Measurements from ENCODE around the gene CLDN14.
"Not testable (repeated sequence)": the region's sequence is repeated elsewhere in the genome, so short reads cannot be mapped to it uniquely, and the experiment has no call there.

Gene CLDN14

DNA sequence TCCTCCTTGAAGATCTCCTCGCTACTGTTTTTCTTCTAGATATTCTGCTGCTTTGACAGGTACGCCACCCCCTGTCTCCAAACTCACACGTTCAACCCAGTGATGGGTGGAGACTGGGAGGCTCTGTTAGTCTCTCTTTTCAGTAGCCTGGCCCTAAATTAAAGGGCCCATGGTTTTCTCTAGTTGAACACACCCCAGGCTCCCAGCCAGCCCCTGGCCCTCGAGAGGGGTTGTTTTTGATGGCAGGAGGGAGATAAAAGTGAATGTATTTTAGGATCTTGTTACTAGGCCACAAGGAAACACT is 21.6 kb upstream of the CLDN14 start:
- no peak for DNase-seq (ENCODE audit: low read depth in 2 of 2)

DNA sequence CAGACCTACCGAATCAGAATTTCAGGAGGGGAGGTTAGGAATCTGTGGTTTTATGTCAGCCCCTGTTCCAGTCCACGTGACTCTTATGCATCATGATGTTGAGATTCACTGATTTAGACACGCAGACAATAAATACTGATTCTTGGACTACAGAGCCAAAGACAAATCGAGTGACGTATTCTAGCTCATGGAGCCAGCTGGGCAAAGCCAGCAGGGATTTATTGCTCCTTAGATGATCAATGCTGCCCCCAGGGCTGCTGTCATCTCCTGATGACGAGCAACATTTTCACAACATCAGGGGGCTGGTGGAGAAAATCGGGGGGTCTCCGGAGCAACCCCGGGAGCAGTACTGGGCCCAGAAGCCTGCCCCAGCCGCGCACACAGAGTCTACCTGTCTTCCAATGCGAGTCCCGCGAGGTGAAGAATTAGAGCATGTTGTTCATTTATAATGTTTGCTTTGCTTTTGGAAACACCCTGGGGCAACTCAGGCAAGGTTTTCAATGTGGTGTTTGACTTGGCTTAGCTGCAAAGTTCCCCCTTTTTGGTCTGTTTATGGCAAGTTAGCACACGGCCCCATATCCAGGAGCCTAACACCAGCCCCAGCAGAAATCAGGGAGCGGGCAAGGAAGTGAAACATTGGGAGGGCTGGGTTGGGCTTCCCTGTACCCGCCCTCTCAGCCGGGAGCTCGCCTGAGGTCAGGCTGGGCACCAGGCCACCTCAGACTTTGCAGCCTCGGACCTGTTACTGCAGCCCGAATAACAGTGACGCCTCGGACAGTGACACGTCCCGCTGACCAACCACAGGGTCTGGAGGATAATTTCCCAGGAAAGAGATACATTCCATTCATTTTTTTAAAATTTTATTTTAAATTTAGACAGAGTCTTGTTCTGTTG is 19.9 kb upstream of the CLDN14 start:
- no peak for DNase-seq (ENCODE audit: low read depth in 2 of 2)

DNA sequence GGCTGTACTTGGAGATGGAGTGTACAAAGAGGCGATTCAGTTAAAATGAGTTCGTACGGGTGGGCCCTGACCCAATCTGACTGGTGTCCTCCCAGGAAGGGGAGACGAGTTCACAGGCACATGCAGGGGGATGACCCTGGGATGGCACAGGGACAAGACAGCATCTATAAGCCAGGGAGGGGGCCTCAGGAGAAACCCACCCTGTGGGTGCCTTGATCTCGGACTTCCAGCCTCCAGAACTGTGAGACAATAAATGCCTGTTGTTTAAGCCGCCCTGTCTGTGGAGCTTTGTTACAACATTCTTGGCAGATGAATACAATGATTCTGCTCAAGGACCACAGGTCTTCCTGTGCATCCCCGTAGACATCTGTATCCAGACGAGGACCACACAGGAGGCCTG is 14.6 kb upstream of the CLDN14 start:
- DNase-seq (ENCODE audit: low read depth in 2 of 2), result no peak

DNA sequence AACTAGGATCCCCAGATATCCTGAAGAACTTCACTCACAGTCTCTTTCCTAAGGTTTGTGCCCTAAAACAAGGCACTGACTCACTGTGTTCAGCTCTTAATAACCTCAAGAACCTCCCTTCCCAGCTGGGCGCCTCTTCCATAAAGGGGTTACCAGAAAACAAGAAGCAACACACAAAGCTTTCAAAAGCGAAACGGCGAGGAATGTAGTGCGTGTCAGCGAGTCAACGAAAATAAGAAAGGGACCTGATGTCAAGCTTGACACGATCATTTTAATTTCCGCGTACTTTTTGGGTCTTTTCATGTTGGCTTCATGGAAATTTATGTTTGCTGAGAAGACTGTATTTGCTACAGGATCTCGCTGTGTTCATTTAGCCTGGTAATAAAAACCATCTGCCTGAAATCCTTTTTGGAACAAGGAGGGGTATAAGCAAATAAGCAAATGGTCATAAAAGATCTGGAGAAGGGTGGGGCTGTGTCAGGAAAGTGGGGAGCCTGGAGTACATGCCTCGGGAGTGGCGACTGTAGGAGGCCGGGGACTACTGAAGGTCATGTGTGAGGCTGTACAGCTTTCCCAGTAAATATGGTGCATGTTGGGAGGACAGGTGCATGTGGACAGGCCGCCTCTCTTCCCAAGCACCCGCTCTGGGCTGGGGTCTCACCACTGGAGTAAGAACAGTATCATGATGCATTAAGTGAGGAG is 11.4 kb upstream of the CLDN14 start:
- DNase-seq (ENCODE audit: low read depth in 2 of 2), result no peak

GRCh38 chr21:36489776-36490165 is 9.8 kb upstream of the CLDN14 start:
- no peak for DNase-seq (ENCODE audit: low read depth in 2 of 2)

DNA sequence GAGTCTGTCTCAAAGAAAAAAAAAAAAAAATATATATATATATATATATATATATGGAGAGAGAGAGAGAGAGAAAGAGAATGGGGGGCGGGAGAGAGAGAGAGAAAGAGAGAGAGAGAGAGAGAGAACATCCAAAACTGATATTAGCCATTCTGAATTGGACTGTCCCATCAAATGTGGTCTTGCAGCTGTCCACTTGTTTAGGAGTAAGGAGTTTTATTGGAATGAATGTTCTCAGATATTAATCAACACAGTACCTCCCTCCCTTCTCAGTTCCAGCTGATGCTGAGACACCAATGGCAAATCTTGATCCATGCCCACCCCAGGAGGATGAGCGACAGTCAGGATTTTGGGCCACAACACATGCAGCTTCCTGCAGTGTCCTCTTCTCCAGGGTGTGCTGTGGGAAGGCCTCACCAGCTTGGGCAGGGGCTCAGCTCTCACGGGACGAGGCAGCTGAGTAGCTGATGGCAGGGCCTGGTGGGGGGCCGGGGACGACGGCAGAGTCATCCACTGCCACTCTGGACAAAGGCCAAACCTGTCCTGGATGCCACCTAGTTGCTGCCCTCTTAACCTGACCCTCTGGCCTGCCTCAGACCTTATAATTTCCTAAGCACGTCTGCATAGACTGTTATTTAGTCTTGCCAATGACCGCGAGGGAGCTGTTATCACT is 9.3 kb upstream of the CLDN14 start:
- DNase-seq (ENCODE audit: low read depth in 2 of 2), result no peak

DNA sequence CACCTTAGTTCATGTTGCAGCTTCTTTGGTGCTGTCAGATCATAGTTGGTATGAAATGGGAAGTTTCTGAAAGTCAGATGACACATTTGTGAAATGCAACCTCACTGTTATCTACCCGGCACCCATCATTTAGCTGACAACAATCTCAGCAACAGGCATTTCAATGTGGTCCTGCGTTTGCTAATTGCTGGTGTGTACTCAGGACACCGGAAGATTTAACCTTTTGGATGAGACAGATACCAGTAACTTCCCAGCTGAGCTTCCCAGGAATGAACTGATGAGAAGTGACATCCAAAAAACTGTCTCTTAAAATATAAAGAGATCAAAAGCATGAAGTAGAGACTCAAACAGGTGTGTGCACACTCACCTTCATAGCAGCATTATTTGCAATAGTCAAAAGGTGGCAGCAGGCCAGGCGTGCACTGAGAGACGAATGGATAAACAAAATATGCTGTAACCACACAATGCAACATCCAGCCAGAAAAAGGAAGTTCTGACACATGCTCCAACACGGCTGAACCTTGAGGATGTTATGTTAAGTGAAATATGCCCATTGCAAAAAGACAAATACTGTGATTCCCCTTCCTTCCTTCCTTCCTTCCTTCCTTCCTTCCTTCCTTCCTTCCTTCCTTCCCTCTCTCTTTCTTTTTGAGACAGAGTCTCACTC is 7.9 kb upstream of the CLDN14 start:
- no peak for DNase-seq (ENCODE audit: low read depth in 2 of 2)

- no peak for DNase-seq (ENCODE audit: low read depth in 2 of 2)
Measured at GRCh38 chr21:36486246-36486645, 6.3 kb upstream of the CLDN14 start.

DNA sequence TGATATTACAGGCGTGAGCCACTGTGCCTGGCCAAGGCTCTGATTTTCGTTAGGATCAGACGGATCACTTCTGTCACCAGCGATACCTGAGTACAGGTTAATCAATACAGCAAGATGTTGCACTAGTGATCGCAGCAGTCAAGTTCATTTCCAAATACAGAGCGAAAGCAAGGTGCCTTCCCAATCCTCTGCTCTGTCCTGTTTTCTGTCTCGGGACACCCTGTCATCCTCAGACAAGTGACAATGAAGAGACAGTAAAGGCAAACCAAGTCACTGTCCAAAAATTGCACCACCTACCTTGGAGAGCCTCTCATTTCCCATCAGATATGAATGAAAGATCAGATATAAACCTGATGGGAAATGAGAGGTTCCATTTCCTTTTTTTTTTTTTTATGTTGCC is 5.6 kb upstream of the CLDN14 start:
- DNase-seq (ENCODE audit: low read depth in 2 of 2), result no peak

GRCh38 chr21:36483095-36483494 is 3.2 kb upstream of the CLDN14 start:
- DNase-seq (ENCODE audit: low read depth in 2 of 2), result no peak

DNA sequence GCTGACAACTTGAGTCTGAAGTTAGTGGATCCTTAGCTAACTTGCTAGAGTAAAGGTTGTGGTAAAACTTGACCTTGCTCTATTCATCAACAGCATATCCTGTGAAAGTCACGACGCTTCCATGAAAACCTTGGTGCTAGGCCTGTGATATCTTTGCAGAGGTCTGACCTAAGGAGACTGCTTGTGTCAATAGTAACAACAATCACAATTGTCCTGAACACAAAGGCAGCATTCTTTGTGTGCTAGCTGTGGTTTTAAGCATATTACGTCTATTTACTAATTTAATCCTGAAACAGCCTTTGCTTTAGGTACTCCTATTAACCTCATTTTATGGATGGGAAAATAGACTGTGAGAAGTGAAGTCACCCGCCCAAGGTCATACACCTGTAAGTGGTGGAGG is 2.8 kb upstream of the CLDN14 start:
- no peak for DNase-seq (ENCODE audit: low read depth in 2 of 2)

DNA sequence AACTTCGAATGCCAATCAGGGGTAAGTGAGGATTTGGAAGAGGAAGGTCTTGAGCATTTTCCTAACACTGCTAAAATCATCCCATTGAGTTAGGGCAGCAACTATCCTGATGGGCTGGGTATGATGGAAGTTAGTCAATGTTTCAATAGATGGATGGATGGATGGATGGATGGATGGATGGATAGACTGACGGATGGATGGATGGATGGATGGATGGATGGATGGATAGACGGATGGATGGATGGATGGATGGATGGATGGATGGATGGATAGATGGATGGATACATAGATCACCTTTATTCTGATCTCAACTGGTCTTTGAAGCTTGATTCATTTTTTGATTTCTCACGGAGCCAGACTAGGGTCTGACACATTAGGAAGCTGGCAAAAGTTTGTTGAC is 2.3 kb upstream of the CLDN14 start:
- DNase-seq (ENCODE audit: low read depth in 2 of 2), result no peak

DNA sequence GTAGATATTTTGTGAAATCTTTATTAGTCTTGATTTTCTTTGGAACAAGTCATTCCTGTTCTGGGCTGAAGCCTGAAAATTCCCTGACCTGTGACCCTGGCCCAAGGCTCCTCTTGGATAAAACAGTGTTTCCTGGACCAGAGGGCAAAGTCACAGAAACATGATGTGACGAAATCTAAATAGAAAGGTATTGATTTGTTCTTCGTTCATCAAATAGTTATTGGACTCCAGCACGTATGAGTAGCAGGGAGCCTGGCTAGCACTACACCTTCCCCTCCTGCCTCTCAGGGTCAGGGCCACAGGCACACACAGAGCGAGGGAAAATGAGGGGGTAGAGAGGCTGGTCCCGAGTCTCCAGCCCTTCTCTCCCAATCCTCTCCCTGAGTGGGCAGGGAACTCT is 1.7 kb upstream of the CLDN14 start:
- no peak for DNase-seq (ENCODE audit: low read depth in 2 of 2)

DNA sequence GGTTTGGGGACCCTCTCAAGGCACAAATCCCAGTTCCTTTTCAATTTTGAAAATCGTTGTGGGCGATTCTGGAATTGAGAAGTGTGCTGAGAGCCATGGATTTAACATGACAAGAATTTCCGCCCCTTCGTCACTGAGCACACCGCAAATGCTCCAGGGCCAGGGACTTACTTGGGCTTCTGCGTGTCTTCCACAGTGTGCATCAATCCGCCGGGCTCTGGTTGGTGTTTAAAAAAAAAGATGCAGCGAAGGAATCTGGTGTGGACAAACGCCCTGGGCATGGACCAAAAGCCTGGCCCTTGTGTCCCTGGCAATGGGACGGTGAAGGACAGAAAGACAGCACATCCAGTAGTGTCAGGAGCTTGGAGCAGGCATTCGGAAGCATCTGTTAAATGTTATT is 696 bp upstream of the CLDN14 start:
- no peak for DNase-seq (ENCODE audit: low read depth in 2 of 2)

DNA sequence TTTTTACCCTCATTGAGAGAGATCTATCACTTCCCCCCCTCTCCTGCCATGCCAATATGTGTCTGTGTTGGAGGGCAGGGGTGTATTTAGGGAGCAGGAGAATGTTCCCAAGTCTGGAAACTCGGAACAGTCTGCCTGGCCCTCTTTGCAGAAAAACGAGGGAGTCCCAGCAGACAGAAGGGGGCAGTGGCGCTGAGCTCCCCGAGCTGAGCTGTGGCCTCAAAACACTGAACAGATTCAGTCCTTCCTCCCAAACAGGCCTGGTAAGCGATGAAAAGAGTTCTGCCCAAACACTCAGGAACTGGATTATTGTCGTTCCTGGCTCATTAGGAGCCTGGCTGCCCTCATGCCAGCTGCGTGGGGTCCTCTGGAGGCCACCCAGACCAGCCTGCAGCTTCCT is 981 bp downstream of the CLDN14 start:
- no peak for DNase-seq (ENCODE audit: low read depth in 2 of 2)

GRCh38 chr21:36478207-36478701 is 1.7 kb downstream of the CLDN14 start:
- peak in 1 of 2 donors; percentile 42 for DNase-seq (ENCODE audit: low read depth in 2 of 2)

GRCh38 chr21:36477559-36477958 is 2.4 kb downstream of the CLDN14 start:
- no peak for DNase-seq (ENCODE audit: low read depth in 2 of 2)

GRCh38 chr21:36477001-36477400 is 2.9 kb downstream of the CLDN14 start:
- no peak for DNase-seq (ENCODE audit: low read depth in 2 of 2)

DNA sequence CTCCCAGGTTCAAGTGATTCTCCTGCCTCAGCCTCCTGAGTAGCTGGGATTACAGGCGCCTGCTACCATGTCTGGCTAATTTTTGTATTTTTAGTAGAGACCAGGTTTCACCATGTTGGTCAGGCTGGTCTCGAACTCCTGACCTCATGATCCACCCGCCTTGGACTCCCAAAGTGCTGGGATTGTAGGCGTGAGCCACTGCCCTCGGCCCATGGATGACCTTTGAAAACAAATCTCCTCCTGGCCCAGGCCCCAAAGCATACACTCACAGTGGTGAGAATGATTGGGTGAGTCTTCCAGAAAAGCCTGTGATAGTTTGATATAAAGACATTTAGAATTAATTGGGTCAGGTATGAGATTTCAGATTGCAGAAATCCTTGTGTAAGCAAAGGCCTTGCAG is 3.4 kb downstream of the CLDN14 start:
- not testable (repeated sequence) for DNase-seq (ENCODE audit: low read depth in 2 of 2)

GRCh38 chr21:36474591-36474990 is 5.3 kb downstream of the CLDN14 start:
- DNase-seq (ENCODE audit: low read depth in 2 of 2), result no peak

DNA sequence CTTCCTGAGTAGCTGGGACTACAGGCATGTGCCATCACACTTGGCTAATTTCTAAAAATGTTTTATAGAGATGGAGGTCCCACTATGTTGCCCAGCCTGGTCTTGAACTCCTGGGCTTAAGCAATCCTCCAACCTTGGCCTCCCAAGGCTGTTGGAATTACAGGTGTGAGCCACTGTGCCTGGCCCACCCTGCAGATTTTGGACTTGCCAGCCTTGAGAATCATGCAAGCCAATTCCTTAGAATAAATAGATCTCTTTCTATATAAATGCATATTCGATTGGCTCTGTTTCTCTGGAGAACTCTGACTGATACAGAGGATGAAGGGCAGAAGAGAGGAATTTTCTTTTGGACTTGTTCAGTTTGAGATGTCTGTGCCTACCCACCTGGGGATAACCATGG is 6.7 kb downstream of the CLDN14 start:
- no peak for DNase-seq (ENCODE audit: low read depth in 2 of 2)

DNA sequence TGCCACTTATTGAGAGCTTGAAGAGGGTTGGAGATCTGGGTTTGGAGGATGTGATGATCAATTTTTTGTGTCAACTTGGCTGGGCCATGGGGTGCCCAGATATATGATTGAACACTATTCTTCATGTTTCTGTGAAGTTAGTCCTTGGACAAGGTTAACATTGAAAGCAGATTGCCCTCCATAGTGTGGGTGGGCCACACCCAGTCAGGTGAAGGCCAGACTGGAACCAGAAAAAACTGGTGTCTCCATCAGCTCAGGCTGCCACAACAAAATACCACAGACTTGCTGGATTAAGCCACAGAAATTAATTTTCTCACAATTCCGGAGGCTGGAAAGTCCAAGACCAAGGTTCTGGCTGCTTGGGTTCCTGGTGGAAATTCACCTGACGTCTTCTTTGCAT is 7.5 kb downstream of the CLDN14 start:
- no peak for DNase-seq (ENCODE audit: low read depth in 2 of 2)

All from stimulated activated CD8-positive, alpha-beta memory T cell treated with anti-CD3 and anti-CD28 coated beads, Interleukin-15, amount 100 ng/mL, for 48 hours (primary cell).